DMS53 treated with DMSO at 0.1 percent for 48 hours (cell line): ENCODE data around the gene PRDM1.

ENCODE experiments used
- DNase-seq: peaks from one replicate; lab custom pipeline; 2025; ENCODE audit not compliant: unreplicated experiment; lab: John Stamatoyannopoulos, UW

The PRDM1 gene

DNA sequence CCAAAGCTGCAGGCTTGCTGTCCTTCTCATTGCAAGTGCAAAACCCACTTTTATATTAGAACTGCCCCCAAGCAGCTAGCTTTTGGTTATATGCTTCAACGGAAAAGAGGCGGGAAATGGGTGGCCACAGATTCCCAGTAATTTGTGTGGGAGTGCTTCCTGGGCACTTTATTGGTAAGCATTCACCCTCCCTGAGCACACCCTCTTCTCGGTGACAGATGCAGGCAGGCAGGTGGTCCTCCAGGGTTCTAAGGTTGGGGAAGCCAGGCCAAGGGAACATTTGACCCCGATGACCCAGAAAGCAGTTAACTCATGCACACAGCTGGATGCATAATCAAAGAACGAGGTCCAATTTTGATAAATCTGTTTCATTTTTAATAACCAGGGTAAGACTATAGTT, 29.1 kb downstream of the PRDM1 start:
- no peak for DNase-seq

DNA sequence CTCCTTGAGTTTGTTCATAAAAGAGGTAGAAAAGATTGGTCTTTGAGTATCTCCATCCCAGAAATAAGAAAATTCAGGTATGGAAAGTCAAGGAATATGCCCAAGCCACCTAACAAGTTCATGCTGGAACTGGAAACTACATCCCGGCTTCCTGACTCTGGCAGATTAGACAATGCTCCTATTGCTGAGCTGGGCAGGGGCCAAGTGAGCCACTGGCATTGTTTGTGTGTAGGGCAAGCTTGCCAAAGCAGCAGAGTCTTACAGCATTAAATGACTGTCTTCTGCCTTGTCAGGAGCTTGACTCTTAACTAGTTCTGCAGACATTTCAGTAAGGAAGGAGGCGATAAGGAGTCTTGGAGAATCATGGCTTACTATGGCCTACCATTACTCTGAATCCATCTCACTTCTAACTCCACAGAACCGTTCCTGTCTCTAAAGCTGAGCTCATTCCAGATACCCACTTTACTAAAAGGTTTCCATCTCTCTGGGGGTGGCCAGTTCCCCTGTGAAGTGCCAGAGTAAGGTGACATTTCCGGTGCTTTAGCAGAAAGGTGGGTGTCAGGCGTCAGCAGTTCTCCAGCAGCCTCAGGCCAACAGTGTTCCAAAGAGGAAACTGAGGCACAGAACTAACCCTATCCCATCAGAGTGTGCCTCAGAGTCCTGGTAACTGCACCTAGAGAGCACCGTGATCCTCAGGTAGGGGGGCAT, 30.1 kb downstream of the PRDM1 start:
- DNase-seq, result no peak

DNA sequence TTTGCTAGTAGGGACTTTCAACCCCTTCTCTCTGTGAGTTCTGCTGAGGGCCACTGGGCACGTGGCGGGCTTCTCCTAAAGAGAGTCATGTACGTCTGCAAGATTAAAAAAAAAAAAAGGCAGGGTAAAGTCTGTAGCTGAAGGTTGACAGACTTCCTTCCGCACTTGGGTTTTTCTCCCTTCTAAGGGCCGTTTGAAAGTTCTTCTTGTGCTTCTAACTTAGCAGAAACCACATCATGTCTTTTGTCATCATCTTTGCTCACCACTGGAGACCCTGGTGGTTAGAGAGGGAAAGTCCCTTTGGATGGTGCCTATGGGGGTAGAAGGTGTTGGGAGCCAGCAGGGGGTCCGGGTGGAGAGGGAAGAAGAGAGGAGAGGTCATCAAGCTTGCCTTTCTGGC, 31.4 kb downstream of the PRDM1 start:
- no peak for DNase-seq

DNA sequence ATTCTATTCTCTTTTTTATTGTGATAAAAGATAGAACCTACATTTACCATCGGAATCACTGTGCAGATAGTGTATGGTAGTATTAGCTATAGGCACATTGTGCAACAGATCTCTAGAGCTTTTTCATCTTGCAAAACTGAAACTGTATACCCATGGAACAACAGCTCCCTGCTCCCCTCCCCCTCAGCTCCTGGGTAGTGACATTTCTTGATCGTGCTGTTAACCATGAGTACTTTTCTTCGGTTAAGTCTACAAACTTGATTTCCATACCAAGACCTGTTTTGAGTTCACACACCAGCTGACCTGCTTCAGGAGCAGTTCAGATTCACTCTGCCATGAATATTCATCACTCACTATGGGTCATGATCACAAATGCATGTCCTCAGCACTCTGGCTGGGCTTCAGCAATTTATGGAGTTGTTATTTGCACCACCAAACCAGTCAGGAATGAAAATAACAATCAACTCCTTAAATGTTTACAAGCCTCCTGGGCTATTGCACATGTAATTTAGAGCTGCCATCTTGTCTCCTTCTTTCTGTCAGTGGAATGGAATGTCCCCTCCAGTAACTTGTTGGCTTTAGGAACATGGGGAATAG, 32.8 kb downstream of the PRDM1 start:
- no peak for DNase-seq

- DNase-seq, result no peak
Observed at GRCh38 chr6:106119546-106119945, 33.4 kb downstream of the PRDM1 start.

GRCh38 chr6:106120006-106120405, 33.9 kb downstream of the PRDM1 start:
- no peak for DNase-seq

- DNase-seq, result no peak
Observed at GRCh38 chr6:106120406-106120805, 34.3 kb downstream of the PRDM1 start.

GRCh38 chr6:106122306-106122918, 36.3 kb downstream of the PRDM1 start:
- DNase-seq, result no peak

GRCh38 chr6:106122938-106123656, 37.0 kb downstream of the PRDM1 start:
- DNase-seq, result no peak

DNA sequence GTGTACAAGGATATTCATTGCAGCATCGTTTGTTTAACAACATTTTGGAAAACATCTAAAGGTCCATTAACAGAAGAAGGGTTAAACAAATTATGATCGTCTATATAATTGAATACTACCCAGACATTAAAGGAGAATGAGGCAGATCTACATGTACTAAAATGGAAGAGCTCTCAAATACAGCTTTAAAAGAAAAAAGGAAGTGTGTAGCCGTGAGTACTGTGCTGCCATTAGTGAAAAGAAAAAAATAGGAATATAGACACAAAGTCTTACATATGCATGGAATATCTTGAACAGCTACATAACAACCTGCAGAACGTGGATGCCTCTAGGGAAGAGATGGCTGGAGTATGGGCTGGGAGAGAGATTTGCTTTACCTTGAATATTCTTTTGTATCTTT, 37.9 kb downstream of the PRDM1 start:
- no peak for DNase-seq

DNA sequence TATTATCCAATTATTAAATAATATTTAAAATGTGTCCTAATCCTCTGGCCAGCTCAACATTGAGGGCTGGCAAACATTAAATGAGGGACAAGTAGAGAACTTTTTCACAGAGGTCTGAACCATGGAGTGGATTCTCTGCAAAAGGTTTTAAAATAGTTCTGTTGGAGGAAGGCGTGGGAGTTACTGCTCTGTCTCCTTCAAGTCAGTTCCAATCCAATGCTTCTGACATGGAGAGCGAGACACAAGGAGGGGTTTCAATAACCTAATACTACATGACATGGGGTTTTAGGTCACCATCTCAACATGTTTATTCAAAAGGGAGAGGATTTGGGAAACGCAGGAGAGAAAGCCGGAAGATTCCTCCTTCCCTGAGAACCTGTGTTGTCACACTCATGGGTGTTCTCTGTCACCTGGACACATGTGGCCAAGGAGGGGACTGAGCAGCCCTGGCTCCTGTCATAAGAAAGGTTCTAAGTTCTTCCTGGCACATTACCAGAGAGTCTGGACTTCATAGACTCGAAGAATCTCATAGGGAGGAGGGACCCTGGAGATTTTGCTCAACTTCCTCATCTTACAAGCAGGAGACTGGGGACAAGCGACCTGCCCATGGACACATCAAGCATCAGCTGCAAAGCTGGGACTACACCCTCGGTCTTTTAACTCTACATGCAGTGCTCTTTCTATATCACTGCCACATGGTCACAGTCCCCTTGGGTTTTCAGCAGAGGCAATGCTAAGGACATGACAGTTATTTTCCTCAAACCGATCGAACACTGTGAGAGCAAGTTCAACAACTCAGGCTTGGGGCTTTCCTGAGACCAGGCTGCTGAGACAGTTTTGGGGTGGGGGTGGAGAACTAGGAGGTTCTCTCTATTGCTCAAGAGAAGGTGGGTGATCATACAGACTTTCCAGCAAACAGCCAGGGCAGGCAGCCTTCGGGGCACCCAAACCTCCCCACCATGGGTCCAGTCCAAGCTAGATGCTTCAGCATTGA, 38.6 kb downstream of the PRDM1 start:
- DNase-seq, result no peak

DNA sequence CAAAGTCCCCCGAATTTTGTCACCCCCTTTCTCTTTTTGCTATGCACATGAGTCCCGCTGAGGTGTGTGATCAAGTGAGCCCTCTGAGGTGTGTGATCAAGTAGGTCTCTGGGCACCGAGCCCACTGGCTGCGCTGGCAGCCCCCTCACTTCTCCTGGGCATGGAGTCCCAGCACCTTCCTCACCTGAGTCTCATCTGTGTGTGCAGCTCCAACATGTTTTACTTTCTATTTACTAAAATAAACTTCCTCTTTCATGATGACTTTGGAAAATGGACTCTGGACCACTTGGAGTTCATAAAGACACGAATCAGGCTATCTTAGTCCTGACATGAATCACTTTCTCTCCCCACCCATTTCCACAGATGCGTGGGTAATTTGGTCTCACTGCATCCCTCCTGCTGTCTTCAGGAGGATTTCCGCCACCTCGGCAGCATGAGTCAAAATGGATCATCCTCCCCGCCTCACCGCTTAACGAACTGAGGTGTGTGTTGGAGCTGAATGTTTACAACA, 39.8 kb downstream of the PRDM1 start:
- no peak for DNase-seq

DNA sequence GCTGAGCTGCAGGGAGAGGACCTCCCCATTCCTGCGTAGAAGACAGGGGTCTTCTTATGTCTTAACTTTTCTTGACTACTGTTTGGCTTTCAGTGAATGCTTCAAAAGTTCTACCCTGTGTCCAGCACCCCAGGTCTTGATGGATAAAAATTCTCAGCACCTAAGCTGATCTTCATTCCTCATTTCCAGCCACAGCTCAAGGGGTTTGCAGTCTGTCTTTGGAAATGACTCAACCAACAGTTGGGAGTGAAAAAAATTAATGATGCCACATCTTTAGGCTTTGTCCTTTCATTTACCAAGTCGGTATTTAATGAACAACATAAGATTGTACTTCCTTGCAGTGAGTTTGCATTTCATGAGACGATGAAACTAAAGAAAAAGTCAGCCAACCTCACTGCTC, 40.3 kb downstream of the PRDM1 start:
- DNase-seq, result no peak

DNA sequence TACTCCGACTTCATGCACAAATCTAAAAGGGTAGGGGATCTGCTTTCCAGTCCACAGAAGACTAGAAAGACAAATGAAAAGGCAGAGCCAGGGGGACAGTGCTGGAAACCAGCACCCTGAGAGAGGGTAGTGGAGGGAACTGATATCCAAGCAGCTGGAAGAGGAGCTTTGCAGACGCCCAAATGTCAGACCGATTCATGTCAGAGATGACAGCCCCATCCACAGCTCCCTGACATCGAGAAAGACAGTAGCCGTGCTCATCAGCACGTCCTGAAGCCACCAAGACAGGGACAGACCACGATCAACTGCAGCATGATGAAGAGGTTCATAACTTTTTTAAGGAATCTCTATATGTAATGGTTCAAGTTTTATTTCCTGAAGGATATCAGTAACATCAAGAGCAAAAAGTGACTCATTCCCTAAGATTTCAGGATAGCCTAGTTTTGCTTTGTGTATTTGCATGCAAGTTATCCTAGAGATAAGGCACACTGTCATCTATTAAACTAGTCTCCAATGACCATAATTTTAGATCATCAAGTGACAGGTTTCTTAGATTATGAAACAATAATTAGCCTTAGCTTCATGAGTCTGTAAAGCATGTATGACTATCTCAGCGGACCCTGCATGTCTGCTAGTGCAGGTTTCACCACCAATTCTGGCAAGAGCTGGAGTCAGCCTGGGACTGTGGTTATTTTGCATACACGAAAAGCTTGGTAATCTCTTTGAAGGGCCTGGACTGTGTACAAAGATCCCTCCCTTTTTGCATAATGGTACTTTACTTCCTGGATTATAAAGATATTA, 43.0 kb downstream of the PRDM1 start:
- DNase-seq, result no peak

- DNase-seq, result no peak
Observed at GRCh38 chr6:106132153-106132698, 46.1 kb downstream of the PRDM1 start.

- DNase-seq, result no peak
Observed at GRCh38 chr6:106133040-106133439, 46.9 kb downstream of the PRDM1 start.

DNA sequence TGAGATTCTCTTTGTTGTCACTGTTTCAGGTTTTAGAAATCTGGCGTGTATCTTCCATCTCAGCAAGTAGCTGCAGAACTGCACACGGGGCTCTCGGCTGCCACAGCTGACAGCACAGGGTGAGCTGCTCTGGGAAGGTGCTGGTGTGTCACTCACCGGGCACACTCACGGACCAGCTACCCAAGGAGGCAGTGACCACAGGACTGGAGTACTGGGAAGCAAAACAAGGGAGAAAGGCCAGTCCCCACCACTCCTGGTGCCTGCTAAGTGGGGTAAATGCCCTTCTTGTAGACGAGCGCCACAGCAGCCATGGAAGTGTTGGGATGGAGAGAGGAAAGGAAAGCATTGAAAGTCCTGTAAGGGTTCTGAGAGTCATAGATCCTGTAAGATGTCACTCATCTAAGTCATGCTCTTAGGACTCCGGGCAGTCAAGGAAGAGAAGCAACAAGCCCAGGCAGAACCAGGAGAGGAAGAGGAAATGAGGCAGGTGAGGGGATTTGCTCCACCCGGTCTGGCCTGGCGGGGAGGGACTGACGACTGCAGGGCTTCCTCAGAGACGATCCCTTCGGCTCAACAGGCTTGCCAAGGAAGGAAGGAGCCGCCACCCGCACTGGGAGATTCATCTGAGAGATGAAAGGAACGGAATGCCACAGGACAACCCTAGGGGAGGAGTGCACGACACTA, 48.1 kb downstream of the PRDM1 start:
- DNase-seq, result no peak

GRCh38 chr6:106134906-106135634, 48.9 kb downstream of the PRDM1 start:
- no peak for DNase-seq
